Mucosa of descending colon (tissue), 3 donors: ENCODE data around the gene PTPRK. TPM values are rescaled to one million over a fixed set of nuclear protein-coding genes. Genes with fewer than 3 reads are reported as not detected.

Experiments
- ATAC-seq: fragments of 200-7000 bp; cut with Tn5 transposase; one replicate; pipeline ENCODE4 v1.9.1; 2020; ENCODE audit warnings: mild to moderate bottlenecking, moderate library complexity
- DNase-seq, 3 donors: peaks; one replicate each; pipeline ENCODE4 v3.0.0-alpha.2; 2020
- H3K36me3 ChIP-seq: fragments of 200-600 bp; one replicate; pipeline ENCODE4 v1.8.0; 2021; ENCODE audit warnings: low read depth, mild to moderate bottlenecking
- H3K4me1 ChIP-seq: fragments of 200-600 bp; one replicate; pipeline ENCODE4 v1.8.0; 2021; ENCODE audit warnings: low read depth, mild to moderate bottlenecking
- H3K4me3 ChIP-seq: fragments of 200-600 bp; one replicate; pipeline ENCODE4 v1.8.0; 2021; ENCODE audit warnings: mild to moderate bottlenecking
- H3K9me3 ChIP-seq: fragments of 200-600 bp; one replicate; pipeline ENCODE4 v1.8.0; 2021; ENCODE audit warnings: mild to moderate bottlenecking
- intact Hi-C, 2 donors: fragments of 100-400 bp; cut with DNase I in 1 of 2; cut with micrococcal nuclease in 1 of 2; formaldehyde crosslinking; loops; one replicate each; pipeline versions ENCODE4 v1.11.0 to v1.11.1; 2022; cut with DNase I, micrococcal nuclease
- total RNA-seq, 3 donors: library from RNA; stranded (reverse); fragmentation: NEBNext Ultra II Directional in 2 of 3; extraction: Animal tissue kit (Norgen Biotek cat#: 25700) in 2 of 3; gene quantifications; one replicate each; pipeline versions ENCODE4 v1.2.1 to v1.2.4, GENCODE V29; 2021 to 2023
- TF ChIP-seq, protein P1 (sequence below): fragments of 200-600 bp; IDR thresholded peaks from one replicate; pipeline ENCODE4 v1.8.0; 2022; ENCODE audit warnings: antibody characterized with exemption, mild to moderate bottlenecking
- donor health status: DM: no; HTN: no; CAD: no; lungs with moderate emphysema.
- donor health status: DM: no; HTN: no; CAD: no.
- donor health status: DM: no; HTN: yes; CAD: no.

PTPRK gene
- total RNA-seq, 3 donors from 2014 or later, result 75.9 to 159 (median 86.7) TPM

DNA sequence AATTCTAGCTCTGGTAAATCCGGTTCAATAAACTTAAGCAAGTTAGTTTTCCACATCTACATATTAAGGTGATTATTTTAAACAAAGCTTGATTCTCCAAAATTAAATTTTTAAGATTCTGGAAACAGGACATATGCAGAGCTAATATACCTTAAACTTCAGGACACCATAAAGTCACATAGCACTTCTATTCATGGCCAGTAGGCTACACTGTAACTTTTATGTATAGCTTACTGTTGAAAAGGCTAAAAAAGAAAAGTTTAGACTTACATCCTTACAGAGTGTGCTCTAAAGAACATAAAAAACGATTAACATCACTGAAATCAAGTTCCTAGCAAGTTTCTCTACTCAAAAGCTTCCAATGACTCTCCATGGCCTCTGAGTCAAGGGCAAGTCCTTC, 224.7 kb downstream of the PTPRK start:
- DNase-seq, result no peak
- Histone ChIP-seq H3K9me3 (no peaks in the 10 kb centered on the region), H3K4me1 (no peaks in the 10 kb centered on the region), H3K36me3 (no peaks in the 10 kb centered on the region), H3K4me3 (no peak overlapping the region)
- intact Hi-C loops, result no loop called here
- TF ChIP-seq, protein P1, sequence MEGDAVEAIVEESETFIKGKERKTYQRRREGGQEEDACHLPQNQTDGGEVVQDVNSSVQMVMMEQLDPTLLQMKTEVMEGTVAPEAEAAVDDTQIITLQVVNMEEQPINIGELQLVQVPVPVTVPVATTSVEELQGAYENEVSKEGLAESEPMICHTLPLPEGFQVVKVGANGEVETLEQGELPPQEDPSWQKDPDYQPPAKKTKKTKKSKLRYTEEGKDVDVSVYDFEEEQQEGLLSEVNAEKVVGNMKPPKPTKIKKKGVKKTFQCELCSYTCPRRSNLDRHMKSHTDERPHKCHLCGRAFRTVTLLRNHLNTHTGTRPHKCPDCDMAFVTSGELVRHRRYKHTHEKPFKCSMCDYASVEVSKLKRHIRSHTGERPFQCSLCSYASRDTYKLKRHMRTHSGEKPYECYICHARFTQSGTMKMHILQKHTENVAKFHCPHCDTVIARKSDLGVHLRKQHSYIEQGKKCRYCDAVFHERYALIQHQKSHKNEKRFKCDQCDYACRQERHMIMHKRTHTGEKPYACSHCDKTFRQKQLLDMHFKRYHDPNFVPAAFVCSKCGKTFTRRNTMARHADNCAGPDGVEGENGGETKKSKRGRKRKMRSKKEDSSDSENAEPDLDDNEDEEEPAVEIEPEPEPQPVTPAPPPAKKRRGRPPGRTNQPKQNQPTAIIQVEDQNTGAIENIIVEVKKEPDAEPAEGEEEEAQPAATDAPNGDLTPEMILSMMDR, result no peak
- ATAC-seq, result no peak

DNA sequence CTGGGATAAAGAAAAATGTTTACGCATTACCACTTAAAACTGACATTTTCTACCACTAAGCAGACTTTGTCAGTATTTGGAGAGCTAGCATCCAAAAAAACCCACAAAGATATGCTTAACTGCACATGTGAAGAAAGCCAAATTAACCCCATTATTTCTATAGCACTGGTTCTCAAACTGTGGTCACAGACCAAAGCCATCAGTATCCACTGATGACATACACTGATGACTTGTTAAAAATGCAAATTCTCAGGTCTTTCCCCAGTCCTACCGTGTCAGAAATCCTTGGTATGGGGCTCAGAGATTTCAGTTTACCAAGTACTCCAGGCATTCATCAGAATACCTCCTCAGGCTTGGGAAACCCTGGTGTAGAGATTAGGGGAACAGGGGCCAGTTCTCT, 230.2 kb downstream of the PTPRK start:
- ATAC-seq (no peak), DNase-seq (no peak)
- no peaks in the 10 kb centered on the region for H3K4me1 ChIP-seq
- H3K4me3 ChIP-seq, result no peak overlapping the region
- H3K9me3 ChIP-seq, result no peaks in the 10 kb centered on the region
- H3K36me3 ChIP-seq, result no peaks in the 10 kb centered on the region
- TF ChIP-seq, protein P1, result no peak
- intact Hi-C loops, result no loop called here

DNA sequence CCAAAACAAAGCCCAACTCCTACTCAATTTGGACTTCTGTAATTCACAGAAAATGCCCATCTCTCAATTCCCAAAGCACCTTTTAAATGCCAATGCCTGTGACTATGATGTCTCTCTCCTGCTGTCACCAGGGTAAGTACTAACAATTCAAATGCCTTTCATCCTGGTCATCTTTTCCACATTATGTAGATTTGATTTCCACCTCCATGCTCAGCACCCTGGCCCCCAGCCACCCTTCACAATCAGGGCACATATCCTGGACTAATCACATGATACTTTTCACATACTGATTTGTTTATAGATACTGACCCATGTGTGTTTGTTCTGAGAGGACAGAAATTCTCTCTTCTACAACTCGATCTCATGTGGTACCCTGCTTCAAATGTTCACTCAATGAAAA, 236.3 kb downstream of the PTPRK start:
- no peak for ATAC-seq
- no peak for DNase-seq
- Histone ChIP-seq H3K9me3 (no peaks in the 10 kb centered on the region), H3K4me1 (no peaks in the 10 kb centered on the region), H3K36me3 (no peaks in the 10 kb centered on the region), H3K4me3 (no peak overlapping the region)
- TF ChIP-seq, protein P1, result no peak
- intact Hi-C loops, result no loop called here

DNA sequence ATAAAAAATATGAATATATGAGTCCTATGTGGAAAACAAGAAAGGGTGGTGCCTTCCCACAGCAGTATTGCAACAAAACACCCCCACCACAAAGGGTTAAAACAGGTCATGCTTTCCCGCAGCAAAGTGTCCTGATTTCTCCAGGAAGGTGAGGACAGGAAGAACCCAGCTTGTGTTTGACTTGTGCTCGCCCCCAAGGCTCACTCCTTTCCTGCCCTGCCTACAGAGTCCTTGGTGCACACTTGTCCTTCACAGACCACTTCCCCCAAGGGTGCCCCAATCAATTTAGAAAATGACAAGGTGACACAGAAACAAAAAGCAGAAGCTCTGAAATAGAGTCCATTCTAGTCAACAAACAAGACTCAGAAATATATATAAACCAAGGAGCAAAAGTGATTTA, 237.4 kb downstream of the PTPRK start:
- Histone ChIP-seq H3K4me1 (no peaks in the 10 kb centered on the region), H3K4me3 (no peak overlapping the region), H3K9me3 (no peaks in the 10 kb centered on the region), H3K36me3 (no peaks in the 10 kb centered on the region)
- TF ChIP-seq, protein P1, result no peak
- intact Hi-C loops, result no loop called here
- no peak for ATAC-seq
- no peak for DNase-seq

DNA sequence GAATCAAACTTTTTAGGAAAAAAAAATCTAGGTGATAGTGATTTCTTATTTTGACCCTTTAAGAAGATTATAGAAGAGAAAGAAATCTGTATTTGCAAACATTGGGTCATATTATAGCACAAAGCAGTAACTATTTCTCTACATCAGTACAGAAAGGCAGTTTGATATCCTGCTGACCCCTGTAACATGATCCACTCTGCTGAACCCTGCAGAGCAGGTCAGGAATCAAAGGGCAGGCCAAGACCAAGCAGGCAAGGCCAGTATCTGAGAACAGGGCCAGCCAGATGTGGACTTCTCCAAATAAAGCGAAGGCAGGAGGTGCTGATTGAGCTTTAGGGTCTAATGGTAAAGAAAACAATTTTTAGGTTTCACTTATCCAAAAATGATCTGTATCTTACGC, 239.4 kb downstream of the PTPRK start:
- intact Hi-C loops, result no loop called here
- Histone ChIP-seq H3K36me3 (no peaks in the 10 kb centered on the region), H3K4me1 (peaks cover 6% of the 10 kb centered on the region), H3K9me3 (no peaks in the 10 kb centered on the region), H3K4me3 (no peak overlapping the region)
- DNase-seq (no peak), ATAC-seq (no peak)
- TF ChIP-seq, protein P1, result no peak

DNA sequence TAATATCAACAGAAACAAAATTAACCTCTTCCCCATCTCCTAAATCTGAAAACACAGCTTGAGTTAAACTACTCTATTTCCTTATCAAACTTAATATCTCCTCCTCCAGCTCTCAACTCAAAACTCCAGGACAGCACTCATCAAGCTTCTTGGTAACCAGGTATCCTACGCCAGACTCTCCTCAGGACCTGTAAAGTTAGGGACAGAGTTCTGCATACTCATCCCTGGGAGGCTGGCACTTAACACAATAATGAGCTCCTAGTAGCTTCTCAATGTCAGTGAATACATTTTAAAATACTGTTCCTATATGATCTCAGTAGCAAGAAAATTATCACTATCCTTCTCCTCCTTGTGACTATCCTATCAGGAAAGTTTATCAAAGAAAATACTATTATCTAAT, 240.3 kb downstream of the PTPRK start:
- H3K4me3 ChIP-seq, result no peak overlapping the region
- H3K9me3 ChIP-seq, result no peaks in the 10 kb centered on the region
- H3K4me1 ChIP-seq, result peaks cover 6% of the 10 kb centered on the region
- DNase-seq, result no peak
- no peaks in the 10 kb centered on the region for H3K36me3 ChIP-seq
- TF ChIP-seq, protein P1, result no peak
- intact Hi-C loops, result no loop called here
- no peak for ATAC-seq
